GM19351 (cell line): ENCODE data around the gene PTPRE.

ENCODE experiments used
- ATAC-seq: cut with Tn5 transposase; IDR thresholded peaks from one replicate; pipeline ENCODE4 v1.9.1; 2021; ENCODE audit warnings: mild to moderate bottlenecking, moderate library complexity; ENCODE audit not compliant: unreplicated experiment

Gene PTPRE

DNA sequence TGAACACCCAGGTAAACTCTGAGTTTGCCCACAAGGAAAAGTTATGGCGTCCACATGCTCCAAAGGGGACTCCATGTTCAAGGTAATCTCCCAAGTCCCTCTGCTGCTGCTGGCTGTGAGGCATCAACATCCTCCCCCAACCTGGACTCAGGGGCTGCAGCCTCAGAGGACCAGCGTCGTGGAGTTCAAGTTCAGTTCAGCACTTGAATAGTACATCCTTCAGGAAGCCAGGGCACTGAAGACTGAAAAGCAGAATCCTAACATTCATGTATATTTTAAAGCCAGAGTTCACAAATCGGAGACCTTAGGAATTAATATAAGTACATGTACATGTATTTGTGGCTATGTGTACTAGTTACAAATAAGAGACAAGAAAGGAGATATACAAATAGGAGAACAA lies 90.4 kb downstream of the PTPRE start:
- no peak for ATAC-seq

DNA sequence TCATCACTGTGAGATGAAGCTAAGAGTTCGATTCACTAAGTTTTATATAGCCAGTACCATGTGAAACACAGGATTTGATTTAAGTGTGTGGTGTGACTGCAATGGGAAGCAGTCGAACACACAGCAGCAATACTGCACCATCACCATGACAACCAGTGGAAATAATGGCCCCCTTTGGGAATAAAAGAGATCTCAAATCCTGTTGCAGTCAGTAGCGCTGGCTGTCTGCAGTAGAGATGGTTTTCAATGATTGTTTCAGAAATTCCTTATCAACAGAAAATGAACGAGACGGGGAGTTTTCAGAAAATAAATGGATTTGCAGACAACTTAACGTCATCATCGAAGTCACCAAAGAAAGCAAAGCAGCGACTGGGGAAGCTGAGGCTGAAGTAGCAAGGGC lies 91.0 kb downstream of the PTPRE start:
- ATAC-seq, result no peak

DNA sequence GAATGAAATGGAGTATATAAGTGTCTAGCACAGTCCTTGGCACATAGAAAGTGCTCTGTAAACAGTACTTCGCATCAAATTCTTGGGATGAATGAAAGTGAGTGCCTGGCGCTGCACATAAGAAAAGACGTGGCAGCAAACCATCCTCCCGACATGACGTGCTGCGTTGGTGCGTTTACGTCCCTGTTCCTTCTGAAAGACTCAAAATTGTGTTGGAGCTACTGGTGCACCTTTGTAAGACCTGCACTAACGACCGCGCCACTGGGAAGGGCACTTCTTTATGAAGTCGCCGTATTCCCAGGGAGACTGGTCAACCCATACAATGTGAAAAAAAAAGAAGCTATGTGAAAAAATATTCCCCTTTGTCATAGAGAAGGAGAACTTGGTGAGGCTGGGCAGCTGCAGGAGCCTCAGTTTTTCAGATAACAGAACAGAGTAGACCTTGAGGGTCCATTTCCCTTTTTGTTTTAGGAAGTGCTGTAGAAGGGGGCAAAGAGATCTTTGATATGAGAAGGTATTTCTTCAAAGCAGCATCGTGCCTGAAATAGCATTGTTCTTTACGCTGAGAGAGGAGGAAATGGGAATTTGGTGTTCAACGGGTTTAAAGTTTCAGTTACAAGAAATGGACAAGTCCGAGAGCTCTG lies 91.7 kb downstream of the PTPRE start:
- no peak for ATAC-seq

DNA sequence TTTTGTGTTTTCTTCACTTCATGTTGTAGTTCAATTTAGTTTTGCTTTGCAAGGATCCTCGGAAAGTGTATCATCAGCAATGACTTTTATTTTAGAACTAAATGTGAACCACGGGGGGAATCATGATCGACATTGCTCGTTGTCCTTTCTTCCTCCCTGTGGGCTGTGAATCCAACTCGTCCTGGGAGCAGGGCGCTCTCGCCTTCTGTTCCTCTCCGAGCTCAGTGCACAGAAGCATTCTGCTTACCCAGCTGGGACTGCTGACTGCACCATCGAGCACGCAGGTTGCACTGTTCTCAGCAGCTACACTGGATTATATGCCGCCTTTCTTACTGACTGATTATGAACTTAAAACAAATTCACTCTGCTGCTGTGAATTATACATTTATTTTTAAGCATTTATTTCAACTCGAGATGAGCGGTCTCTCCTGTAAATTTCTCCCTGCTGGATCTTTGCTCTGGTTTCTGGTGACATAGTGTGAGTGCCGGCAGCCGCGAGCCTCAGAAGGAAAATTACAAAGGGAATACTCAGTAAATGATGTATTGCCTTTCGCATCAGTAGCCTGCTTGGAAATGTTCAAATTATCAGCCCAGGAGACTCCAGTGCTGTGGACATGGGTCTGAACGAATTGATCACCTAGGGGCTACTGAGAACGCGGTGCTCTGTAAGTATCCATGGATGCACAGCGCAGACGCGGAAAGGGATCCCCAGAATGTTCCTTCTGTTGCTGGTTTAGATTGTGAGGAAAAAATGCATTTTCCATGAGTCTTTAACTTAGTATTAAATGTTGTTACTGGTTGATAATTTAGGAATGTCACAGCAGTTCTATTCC lies 92.6 kb downstream of the PTPRE start:
- ATAC-seq, result no peak

DNA sequence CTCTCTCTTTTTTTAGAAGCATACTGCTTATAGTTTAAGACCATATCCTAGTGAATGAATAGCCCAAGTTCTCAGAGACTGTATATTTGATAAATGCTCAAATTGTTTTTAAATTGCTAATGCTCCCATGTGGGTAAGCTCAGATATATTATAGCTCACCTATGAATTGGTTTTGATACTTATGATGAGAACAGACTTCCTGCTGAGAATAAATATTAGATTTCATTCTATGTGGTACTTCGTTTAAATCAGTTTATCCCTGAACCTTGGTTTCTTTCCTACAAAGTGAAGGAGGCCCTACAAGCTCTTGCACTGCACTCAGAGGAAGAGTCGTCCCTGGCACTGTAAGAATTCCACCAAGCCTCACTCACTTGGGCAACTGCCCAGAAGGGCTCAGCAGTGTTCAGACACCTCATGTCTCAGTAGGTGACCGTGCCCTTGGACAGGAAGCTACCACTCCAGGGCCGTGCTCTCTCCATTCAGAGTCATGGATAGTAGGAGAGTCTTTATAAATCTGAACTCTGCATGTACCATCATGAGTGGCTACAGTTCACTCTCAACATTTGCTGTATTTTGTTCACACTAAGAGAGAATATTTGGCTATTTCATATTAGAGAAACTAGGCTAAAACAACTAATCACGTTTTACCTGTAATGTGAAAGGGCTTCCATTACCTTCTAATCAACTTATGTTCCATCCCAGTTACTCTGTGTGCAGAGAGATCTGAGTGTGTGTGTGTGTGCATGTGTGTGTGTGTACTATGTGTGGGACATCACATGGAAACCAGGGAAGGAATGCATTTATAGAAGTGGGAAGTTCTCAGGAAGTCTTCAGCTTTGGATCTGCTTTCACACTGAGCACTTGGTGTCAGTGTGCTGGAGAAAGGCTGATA lies 93.8 kb downstream of the PTPRE start:
- ATAC-seq, result no peak

DNA sequence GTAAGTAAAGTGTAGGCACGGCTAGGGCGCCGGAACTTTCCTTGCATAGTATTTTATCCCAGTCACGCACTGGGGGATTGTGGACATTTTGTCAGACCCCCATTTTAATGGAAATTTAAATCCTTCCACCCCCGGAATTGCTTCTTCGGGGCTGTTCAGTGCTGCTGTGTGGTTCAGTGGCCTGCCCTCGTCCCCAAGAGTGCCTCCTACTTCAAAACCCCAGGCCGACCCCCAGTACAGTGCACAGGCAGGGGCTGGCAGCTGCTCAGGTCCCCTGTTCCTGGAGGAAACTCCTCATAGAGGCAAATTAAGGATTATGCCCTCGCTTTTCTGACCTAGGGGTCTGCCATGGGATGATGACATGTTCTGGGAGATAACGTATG lies 94.5 kb downstream of the PTPRE start:
- ATAC-seq, result no peak

DNA sequence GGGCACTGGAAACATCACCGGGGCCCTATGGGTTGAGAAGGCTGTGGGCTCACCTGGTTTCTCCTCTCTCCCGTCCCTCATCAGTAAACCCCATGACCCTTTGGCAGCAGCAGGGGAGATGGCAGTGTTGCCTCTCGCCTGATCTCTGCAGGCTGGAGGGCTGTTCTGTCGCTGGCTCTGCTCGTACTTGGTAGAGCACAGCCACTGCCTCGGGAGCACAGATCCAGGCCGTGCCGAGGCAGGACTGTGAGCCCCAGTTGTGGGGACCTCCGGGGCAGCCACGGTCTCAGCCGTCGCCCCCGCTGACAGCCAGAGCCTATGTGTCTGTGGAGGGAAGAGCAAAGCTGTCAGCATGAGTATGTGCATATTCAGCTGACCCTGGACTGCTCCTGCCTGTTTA lies 94.9 kb downstream of the PTPRE start:
- no peak for ATAC-seq

DNA sequence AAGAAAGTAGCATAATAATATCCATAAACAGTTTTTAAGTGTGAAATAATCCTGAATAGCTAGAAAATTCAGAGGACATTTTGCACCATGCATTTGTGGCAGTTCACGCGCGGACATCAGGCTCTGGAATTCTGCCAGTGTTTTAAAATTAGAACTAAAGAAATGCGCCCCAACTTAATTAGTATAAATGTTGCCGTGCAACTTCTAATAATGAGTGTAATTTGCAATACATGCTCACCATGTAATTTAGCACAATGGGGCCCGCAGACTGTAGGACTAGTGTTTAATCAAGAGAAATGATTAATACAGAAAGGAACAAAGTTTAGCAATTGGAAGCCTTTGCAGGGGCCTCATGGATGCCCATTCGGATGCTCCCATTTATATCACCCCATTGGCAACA lies 96.6 kb downstream of the PTPRE start:
- no peak for ATAC-seq

DNA sequence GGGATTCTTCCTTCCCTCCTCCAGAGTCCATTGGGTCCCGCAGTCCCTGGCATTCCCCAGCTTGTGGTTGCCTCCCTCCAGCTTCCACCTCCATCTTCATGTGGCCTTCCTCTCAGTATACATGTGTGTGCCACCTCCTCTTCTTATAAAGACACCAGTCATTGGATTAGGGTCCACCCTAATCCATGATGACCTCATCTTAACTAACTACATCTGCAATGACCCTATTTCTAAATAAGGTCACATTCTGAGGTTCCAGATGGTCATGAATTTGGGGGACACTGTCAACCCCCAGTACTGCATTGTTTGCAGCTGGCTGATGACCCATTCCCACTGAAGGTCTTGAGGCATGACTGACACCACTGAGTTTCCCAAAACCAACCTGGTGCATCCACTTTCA lies 99.0 kb downstream of the PTPRE start:
- no peak for ATAC-seq

DNA sequence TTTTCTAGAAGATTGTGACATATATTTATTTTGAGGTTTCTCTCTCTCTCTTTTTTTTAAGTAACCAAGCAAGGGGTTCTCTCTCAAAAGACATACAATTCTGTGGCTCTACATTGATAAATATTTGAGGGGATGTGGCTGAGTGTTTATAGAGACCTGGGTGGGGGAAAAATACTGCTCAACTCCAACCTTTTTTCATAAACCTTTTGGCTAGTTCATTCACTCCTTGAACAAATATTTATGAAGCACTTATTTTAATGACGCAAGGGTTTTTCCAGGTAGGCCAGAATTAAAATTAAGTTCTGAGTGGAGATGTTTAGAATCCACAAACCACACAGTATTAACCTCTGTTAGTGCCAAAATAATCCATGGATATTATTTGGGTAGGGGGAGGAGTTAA lies 100.2 kb downstream of the PTPRE start:
- ATAC-seq, result no peak

DNA sequence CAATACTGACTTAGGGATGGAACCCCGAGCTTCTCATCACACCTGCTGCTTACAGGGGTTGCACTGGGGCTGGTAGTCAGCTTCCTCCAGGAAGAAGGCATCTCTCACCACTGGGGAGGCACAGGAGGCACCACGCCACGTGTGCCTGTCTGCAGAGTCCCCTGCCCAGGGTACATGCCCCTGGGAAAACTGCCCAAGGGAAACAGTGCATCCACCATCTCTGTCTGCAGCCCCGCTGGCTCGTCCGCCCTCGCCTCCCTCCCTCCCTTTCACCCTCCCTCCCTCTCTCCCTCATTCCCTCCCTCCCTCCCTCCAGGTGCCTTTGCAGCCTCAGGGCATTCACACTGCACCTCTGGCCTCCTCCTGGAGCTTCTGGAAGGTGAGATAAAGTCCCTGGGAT lies 101.1 kb downstream of the PTPRE start:
- no peak for ATAC-seq

DNA sequence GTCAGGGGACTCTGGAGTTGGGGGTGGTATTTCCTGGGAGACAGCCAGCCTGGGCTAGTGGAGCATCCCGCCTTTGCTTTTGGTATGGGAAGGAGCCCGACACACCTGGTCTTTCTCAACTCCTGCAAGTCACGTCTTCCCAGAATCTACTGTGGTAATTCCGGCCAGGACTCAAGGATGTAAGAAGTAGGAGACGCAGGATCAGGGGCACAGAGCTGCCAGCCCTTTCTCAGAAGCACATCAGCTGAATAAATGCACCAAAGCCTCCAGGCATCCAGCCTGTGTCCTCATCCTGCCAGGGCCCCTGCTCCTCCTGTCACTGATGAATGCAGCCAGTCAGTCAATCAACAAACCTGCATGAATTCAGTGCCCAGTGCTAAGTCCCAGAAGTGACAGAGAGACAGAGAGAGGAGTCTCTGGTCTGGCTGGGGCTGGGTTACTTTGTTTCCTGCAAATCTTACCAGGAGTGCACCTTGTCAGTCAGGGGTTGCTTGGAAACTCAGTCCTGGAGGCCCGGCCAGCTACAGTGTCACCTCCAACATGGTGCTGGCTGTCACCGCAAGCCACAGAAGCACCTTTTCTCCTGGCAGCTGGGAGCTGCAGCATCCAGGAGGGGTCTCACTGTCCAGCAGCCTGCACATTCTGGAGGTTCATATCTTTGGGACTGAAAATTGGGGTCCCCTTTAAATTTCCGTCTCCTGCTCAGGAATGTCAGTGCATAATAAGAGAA lies 101.8 kb downstream of the PTPRE start:
- no peak for ATAC-seq

DNA sequence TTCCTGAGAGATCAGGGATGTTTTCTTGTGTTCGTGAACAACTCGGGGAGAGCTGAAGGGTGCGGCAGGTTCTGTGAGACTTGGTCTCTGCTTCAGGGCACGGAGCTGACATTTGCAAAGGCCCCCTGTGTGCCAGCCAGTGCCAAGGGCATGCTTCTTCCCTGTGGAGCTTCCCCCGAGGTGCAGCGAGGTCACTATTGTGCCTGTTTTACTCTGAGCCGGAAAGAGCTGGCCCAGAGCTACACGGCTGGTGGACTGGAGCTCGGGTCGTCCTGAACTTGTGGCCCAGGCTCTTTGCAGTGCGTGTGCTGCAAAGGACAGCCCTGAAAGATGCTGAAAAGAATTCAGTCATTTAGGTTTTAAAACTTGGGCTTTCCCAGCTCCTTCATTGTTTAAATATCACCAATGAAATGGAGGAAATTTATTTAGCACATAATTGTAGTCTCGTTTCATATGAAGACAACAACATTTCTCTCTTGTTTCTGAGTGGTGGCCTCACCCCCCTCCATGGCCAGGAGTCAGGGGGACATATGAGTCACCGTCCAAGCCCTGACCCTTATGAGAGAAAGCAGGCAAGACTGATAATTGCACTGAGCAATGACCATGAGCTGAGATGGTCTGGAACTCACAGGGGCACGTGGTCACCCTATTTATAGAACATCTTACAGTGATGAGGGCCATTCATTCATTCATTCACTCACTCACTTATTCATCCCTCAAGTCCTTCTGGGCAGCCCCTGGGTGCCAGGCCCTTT lies 102.6 kb downstream of the PTPRE start:
- ATAC-seq, result no peak

DNA sequence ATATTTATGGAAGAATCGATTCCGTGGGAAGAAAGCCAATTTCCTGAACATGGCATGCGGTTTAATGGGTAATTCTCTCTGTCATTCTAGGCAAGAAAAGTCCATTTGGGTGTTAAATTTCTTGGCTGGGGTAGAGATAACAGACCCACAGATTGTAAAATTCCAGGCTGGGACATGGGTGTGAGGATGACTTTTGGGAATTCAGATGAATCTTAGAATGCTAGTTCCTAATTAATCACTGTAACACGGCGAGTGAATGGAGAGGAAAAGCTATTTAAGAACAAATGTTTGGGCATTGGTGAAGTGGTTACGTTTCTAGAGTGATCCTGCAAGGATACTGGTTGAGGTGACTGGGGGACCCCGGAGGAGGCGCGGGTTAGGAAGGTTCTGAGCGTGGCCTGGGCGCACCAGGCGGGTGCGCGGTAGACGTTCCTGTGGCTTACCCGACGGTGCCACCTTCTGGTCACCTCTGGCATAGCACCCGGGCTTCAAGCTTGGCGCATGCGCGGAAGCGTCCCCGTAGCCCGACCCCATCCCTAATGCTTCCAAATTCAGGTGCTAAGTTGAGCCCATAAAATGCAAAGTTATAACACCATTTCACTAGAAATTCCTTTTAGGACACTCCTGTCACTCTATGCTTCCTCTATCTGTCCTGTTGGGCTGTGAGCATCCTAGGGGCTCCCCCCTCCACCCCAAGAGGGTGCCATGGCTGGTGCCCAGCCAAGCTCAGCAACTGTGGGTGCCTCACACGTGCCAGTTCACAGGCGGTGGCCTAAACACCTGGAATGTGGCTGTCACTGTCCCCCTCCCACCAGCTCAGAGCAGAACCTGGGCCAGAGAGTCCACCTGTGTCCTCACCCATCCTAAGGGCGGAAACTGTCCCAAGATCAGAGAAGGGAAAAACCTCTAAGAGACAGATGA lies 104.4 kb downstream of the PTPRE start:
- ATAC-seq, result peak; percentile 87

DNA sequence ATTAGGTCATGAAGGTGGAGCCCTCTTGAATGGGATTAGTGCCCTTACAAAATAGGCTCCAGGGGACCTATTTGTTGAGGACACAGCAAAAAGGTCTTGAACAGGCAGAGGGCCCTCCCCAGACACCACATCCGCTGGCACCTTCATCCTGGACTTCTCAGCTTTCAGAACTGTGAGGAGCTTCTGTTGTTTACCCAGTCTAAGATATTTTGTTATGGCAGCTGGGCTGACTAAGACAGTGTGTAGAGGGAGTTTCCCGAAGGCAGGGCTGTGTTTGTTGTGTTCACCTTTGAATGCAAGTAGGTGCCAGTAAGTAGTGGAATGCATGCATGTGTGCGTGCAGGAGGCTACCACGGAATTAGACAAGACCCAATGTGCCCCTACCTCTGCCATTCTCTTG lies 106.7 kb downstream of the PTPRE start:
- ATAC-seq, result no peak

DNA sequence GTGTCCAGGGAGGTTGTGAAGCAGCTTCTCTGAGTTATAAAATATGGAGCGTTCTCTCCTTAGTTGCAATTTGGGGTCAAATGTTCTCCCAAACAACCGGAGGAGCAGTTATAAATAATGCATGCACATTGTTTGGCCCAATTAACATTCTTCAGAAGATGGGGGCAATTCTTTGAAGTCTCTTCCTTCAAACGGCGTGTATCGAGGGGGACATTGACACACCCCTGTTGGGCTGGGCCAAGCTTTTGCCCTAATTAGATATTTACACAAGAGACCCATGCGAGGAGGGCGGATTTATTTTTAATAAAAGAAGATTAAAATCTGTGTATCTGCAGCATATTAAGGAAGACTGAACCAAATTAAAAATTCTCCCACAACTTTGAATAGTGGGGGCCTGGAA lies 107.3 kb downstream of the PTPRE start:
- no peak for ATAC-seq

DNA sequence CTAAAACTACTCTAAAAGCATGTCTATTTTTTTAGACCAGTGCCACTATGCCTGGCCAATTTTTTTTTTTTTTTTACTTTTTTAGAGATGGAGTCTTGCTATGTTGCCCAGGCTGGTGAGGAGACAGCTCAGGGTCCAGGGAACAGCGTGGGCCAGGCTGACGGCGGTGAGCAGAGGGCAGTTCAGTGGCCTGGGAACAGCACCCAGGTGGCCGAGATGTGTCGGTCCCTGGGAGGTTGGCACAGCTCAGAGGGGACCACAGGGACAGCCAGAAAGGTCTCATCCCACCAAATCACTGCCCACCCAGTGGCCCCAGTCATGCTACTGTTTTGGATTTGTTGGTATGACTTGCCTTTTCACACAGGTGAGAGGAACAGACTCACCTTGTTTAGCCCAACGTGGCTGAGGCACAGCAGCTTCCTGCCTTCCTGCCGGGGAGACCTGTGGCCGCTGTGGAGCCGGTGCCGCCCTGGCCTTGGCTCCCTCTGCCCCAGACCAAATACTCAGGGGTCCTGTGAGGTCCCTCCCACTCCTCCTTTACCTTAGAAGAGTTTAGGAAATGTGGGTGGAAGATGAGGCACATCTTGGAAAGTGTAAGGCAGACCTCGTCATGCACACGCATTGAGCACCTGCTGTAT lies 109.6 kb downstream of the PTPRE start:
- ATAC-seq, result no peak

DNA sequence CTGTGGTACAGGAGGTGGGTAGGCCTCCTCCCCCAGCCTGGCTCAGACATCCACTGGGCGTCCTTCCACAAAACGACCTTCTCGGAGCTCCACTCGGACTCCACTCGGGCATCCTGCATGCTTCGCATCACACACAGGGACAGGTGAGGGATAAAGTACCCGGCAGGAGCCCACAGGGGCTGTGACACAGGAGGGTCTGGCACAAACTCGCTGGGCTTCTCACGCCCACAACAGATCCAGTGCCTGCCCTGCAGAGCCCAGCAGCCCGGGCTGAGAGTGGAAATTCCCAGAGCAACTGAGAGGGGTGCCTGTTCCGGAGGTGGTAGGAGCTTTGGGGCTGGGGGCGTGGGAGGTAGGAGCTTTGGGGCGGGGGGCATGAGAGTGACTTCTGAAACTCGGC lies 110.9 kb downstream of the PTPRE start:
- ATAC-seq, result no peak

DNA sequence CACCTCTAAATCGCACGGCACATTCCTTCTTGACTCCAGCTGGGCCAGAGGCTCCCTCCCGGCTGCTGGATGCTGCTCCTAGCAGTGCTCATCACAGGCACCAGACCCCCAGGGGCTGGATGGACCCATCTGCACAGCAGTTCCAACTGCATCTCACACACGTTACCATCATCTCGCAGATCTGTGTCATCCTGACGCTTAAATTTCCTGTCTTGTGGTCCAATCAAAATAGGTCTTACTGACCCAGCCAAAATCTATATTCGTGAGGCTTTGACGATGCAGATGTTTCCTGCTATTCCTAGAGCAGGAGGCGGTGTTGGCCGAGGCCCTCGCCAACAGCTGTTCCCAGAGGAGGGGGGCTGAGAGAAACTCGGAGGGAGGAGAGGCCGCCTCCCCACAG lies 111.3 kb downstream of the PTPRE start:
- ATAC-seq, result no peak
